Measurements from ENCODE around the gene SOS1.
"Not testable (repeated sequence)": the region's sequence is repeated elsewhere in the genome, so short reads cannot be mapped to it uniquely, and the experiment has no call there.

The SOS1 gene

GRCh38 chr2:39120771-39121522 is at the start of gene SOS1:
Gene SOS1 (minus strand): TSS chr2:39121051. CDS start chr2:39120422, 629 bp downstream.
- DNase-seq (ENCODE audit: low read depth in 2 of 2): peak; percentile 86 to 93

GRCh38 chr2:39164089-39164488 is 43.2 kb upstream of the SOS1 start:
- DNase-seq (ENCODE audit: low read depth in 2 of 2): no peak

- no peak for DNase-seq (ENCODE audit: low read depth in 2 of 2)
Measured at GRCh38 chr2:39160982-39161381, 40.1 kb upstream of the SOS1 start.

- no peak for DNase-seq (ENCODE audit: low read depth in 2 of 2)
Measured at GRCh38 chr2:39159283-39159682, 38.4 kb upstream of the SOS1 start.

- DNase-seq (ENCODE audit: low read depth in 2 of 2): no peak
Measured at GRCh38 chr2:39158351-39158750, 37.5 kb upstream of the SOS1 start.

- DNase-seq (ENCODE audit: low read depth in 2 of 2): no peak
Measured at GRCh38 chr2:39156846-39157245, 36.0 kb upstream of the SOS1 start.

- no peak for DNase-seq (ENCODE audit: low read depth in 2 of 2)
Measured at GRCh38 chr2:39156107-39156506, 35.3 kb upstream of the SOS1 start.

- not testable (repeated sequence) for DNase-seq (ENCODE audit: low read depth in 2 of 2)
Measured at GRCh38 chr2:39155573-39155972, 34.7 kb upstream of the SOS1 start.

GRCh38 chr2:39154944-39155343 is 34.1 kb upstream of the SOS1 start:
- no peak for DNase-seq (ENCODE audit: low read depth in 2 of 2)

- DNase-seq (ENCODE audit: low read depth in 2 of 2): no peak
Measured at GRCh38 chr2:39153312-39153711, 32.5 kb upstream of the SOS1 start.

GRCh38 chr2:39152504-39152903 is 31.7 kb upstream of the SOS1 start:
- DNase-seq (ENCODE audit: low read depth in 2 of 2): no peak

- no peak for DNase-seq (ENCODE audit: low read depth in 2 of 2)
Measured at GRCh38 chr2:39150890-39151497, 30.1 kb upstream of the SOS1 start.

- DNase-seq (ENCODE audit: low read depth in 2 of 2): no peak
Measured at GRCh38 chr2:39150102-39150562, 29.3 kb upstream of the SOS1 start.

- DNase-seq (ENCODE audit: low read depth in 2 of 2): no peak
Measured at GRCh38 chr2:39146630-39147029, 25.8 kb upstream of the SOS1 start.

GRCh38 chr2:39145906-39146421 is 25.1 kb upstream of the SOS1 start:
- no peak for DNase-seq (ENCODE audit: low read depth in 2 of 2)

GRCh38 chr2:39144416-39144815 is 23.6 kb upstream of the SOS1 start:
- DNase-seq (ENCODE audit: low read depth in 2 of 2): no peak

GRCh38 chr2:39142904-39143605 is 22.2 kb upstream of the SOS1 start:
- DNase-seq (ENCODE audit: low read depth in 2 of 2): no peak

- DNase-seq (ENCODE audit: low read depth in 2 of 2): no peak
Measured at GRCh38 chr2:39141334-39142271, 20.8 kb upstream of the SOS1 start.

- DNase-seq (ENCODE audit: low read depth in 2 of 2): not testable (repeated sequence)
Measured at GRCh38 chr2:39140948-39141333, 20.1 kb upstream of the SOS1 start.

- DNase-seq (ENCODE audit: low read depth in 2 of 2): no peak
Measured at GRCh38 chr2:39140322-39140847, 19.5 kb upstream of the SOS1 start.

All from activated CD4-positive, alpha-beta T cell treated with anti-CD3 and anti-CD28 coated beads for 24 hours (primary cell).